Measurements from ENCODE around the gene TACC2.

Gene TACC2

GRCh38 chr10:122182308-122182707 lies 193.3 kb downstream of the TACC2 start:
- DNase-seq (ENCODE audit: low read depth in 2 of 2), result peak in 1 of 2 donors; percentile 32
- no peak overlapping the region for H3K4me3 ChIP-seq (replicated peaks in 1 of 2; ENCODE audit: low read depth in 2 of 2, low read length in 2 of 2)
- TF ChIP-seq CTCF (IDR thresholded peaks at IDR 0.05; ENCODE audit: low read depth, low read length), result no peak

- no peak overlapping the region for H3K4me3 ChIP-seq (replicated peaks in 1 of 2; ENCODE audit: low read depth in 2 of 2, low read length in 2 of 2)
- TF ChIP-seq CTCF (IDR thresholded peaks at IDR 0.05; ENCODE audit: low read depth, low read length), result no peak
- no peak for DNase-seq (ENCODE audit: low read depth in 2 of 2)
Observed at GRCh38 chr10:122184254-122184653, 195.3 kb downstream of the TACC2 start.

- no peak for TF ChIP-seq CTCF (IDR thresholded peaks at IDR 0.05; ENCODE audit: low read depth, low read length)
- no peak for DNase-seq (ENCODE audit: low read depth in 2 of 2)
- H3K4me3 ChIP-seq (replicated peaks in 1 of 2; ENCODE audit: low read depth in 2 of 2, low read length in 2 of 2), result no peak overlapping the region
Observed at GRCh38 chr10:122185643-122186042, 196.7 kb downstream of the TACC2 start.

- no peak for DNase-seq (ENCODE audit: low read depth in 2 of 2)
Observed at GRCh38 chr10:122186816-122187810, 198.2 kb downstream of the TACC2 start.

GRCh38 chr10:122188706-122189105 lies 199.7 kb downstream of the TACC2 start:
- TF ChIP-seq CTCF (IDR thresholded peaks at IDR 0.05; ENCODE audit: low read depth, low read length), result no peak
- no peak for DNase-seq (ENCODE audit: low read depth in 2 of 2)
- H3K4me3 ChIP-seq (replicated peaks in 1 of 2; ENCODE audit: low read depth in 2 of 2, low read length in 2 of 2), result no peak overlapping the region

More at GRCh38 chr10:122186816-122187810, 198.2 kb downstream of the TACC2 start:
- H3K4me3 ChIP-seq (replicated peaks in 1 of 2; ENCODE audit: low read depth in 2 of 2, low read length in 2 of 2), result no peak overlapping the region
- TF ChIP-seq CTCF (IDR thresholded peaks at IDR 0.05; ENCODE audit: low read depth, low read length), result no peak

- H3K4me3 ChIP-seq (replicated peaks in 1 of 2; ENCODE audit: low read depth in 2 of 2, low read length in 2 of 2), result no peak overlapping the region
- no peak for TF ChIP-seq CTCF (IDR thresholded peaks at IDR 0.05; ENCODE audit: low read depth, low read length)
Observed at GRCh38 chr10:122189185-122189584, 200.2 kb downstream of the TACC2 start.

More at GRCh38 chr10:122189185-122189584, 200.2 kb downstream of the TACC2 start:
- no peak for DNase-seq (ENCODE audit: low read depth in 2 of 2)

All from cardiac fibroblast (primary cell).